SW480 (cell line): ENCODE results near the gene MSMO1.

Experiments
- DNase-seq: peaks from one replicate; pipeline ENCODE4 v3.0.0-alpha.2; 2016; ENCODE audit warnings: low spot score

MSMO1 gene

DNA sequence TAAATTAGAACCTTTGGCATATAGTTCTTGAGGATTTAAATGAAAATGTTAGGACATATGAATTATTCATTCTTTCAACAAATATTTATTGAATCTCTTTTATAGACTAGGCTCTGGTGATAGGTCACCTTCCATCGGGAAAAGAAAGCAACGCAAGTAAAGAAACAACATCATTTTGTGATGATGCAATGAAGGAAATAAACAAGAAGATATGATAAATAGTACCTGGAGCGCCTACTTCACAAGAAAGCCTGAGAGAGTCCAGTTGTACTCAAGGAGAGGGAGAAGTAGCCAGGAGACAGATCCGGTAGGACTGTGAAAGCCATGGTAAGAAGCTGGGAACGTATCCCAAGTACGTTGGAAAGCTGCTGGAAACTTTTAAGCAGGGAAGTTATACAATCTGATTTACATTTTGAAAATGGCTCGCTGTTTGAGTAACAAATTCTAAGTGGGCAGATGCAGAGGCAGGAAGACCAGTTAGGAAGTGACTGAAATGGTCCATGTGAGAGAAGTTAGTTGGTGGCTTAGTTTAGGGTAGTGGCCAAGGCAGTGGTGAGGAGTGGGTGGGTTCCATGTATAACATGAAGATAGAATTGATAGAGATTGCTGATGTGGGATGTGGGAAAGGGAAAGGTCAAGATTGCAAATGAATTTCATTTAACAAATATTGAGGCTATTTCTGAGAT lies 33.7 kb downstream of the MSMO1 start:
- DNase-seq = no peak

DNA sequence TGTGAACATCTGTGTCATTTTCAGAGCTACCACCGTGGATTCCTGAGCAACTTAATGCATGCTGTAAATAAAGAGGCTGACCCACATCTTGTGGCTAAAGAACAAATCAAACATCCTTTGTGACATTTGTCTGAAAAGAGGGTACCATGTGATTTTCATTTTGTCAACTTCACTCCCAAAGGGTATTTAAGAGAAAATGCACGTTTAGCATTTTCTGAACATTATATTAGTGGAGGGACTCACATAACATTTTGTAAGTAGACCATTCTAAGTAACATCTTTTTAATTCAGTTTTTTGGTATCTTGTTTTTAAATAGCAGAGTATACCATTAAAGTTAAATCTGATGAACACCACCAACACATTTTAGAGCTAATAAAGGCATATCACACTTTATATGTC lies 34.3 kb downstream of the MSMO1 start:
- DNase-seq = no peak

DNA sequence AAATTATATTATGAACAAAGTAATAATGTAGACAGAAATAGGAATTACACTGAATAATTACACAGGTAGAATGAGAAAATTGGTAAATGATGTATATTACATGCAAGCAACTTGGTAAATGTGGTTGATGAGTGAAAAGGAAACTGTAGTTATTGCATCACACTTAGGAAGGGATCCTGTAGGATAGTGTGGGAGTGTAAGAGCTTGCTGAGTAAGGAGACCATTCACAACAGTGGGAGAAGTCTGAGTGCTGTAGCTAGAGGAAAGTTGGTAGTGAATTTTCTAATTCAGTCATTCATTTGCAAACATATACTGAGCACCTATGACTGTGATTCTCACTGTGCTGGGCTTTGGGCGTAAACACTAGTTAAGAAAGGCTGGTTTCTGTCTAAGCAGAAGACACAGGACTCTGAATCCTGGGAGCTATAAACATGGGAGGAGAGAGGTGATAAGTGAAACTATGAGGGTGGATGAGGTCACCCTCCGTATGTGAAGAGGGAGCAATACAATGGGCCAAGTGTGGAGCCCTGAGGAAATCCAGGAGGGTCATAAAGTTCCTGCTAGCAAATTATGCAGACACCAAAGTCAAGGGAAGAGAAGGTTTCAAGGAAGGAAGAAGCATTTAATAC lies 37.1 kb downstream of the MSMO1 start:
- DNase-seq = peak; percentile 16

DNA sequence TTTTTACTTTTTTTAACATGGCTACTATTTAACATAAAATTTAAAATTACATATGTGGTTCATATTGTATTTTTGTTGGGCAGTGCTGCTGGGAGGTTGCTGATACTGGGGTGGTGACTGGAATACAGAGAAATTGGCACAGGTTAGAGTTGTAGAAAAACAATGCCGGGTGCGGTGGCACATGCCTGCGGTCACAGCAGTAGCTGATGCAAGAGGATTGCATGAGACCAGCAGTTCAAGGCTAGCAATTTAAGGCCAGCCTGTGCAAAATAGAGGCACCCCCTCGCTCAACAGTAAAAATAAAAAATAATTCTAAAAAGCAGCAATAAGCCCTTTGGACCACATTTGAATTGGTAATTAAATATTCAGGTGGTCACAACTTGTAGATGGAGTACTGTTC lies 39.6 kb downstream of the MSMO1 start:
- peak; percentile 25 for DNase-seq

- DNase-seq = no peak
These were observed 40.6 kb downstream of the MSMO1 start for GRCh38 chr4:165368114-165368513.

DNA sequence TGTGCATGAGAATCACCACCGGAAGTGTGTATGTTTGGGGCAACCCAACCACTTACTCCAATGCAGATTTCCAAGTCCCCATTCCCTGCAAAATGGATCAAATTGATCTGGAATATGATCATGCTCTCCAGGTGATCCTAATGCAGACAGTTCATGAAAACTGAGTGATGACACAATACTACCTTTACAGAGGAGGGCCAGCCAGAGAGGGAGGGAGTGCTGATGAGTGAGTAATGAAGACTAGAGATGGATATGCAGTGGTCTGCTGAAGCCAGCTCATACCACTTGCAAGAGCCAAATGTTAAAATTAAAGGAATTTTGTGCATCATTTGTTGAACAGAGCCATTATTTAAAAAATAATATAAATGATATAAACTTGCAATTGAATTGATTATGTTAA lies 41.1 kb downstream of the MSMO1 start:
- DNase-seq = no peak

DNA sequence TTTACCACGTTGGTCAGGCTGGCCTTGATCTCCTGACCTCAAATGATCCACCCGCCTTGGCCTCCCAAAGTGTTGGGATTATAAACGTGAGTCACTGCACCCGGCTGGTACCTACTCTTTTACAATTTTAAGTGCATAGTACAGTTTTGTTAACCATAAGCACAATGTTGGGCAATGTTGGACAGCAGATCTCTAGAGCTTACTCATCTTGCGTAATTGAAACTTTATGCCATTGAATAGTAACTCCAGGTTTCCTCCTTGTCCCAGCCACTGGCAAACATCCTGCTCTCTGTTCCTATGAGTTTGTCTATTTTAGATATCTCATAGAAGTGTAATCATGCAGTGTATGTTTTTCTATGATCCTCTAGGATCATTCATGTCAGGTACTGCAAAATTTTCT lies 42.1 kb downstream of the MSMO1 start:
- DNase-seq = peak; percentile 28

DNA sequence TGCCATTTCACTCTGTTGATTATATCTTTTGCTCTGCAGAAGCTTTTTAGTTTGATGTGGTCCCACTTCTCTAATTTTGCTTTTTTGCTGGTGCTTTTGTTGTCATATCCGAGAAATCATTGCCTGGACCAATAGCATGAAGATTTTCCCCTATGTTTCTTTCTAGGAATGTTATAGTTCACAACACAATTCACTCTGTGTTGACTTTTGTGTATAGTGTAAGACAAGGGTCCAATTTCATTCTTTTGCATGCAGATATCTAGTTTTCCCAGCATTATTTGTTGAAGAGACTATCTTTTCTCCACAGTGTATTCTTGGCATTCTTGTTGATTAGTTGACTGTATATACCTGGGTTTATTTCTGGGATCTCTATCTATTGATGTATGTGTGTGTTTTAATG lies 43.1 kb downstream of the MSMO1 start:
- DNase-seq = no peak

DNA sequence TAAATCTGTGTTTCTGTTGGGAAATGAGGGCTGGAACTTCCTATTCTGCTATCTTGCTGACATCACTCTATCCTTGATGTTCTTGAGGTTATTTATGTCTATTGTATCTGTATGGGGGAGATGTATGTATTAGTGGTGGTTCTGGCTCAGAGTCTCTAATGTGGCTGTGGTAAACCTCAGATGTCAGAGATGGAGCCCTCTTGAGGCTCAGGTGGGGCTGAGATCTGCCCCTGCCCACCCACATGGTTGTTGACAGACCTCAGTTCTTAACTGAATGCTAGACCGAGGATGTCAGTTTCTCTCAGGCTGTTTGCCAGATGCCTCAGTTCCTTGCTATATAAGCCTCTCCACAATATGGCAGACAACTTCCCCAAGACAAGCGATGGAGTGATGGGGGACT lies 48.0 kb downstream of the MSMO1 start:
- DNase-seq = no peak

- no peak for DNase-seq
These were observed 50.9 kb downstream of the MSMO1 start for GRCh38 chr4:165378398-165378744.

DNA sequence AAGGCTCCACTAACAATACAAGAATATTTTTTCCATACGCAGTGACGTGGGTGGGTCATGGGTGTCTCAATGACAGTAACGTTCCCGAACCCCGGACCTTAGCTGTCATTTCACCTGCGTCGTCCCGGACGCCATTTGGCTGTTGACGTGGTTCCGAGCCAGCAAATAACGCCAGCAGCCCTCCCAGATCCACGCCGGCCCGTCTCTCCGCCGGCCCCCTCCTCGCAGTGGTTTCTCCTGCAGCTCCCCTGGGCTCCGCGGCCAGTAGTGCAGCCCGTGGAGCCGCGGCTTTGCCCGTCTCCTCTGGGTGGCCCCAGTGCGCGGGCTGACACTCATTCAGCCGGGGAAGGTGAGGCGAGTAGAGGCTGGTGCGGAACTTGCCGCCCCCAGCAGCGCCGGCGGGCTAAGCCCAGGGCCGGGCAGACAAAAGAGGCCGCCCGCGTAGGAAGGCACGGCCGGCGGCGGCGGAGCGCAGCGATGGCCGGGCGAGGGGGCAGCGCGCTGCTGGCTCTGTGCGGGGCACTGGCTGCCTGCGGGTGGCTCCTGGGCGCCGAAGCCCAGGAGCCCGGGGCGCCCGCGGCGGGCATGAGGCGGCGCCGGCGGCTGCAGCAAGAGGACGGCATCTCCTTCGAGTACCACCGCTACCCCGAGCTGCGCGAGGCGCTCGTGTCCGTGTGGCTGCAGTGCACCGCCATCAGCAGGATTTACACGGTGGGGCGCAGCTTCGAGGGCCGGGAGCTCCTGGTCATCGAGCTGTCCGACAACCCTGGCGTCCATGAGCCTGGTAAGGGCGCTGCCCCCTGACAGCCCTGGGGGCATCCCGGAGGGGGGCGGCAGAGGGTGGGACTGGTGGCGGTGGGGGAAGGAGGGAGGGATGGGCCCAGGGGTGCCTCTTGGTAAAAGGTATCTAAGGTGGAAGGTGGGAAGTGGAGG lies 51.5 kb downstream of the MSMO1 start, which contains the start of gene CPE:
Gene CPE (plus strand): TSS at position 264 of the 933 bp plus-strand sequence. CDS start 214 bp downstream, at position 478.
- DNase-seq = peak; percentile 69

GRCh38 chr4:165379678-165380064 lies 52.2 kb downstream of the MSMO1 start:
- no peak for DNase-seq

DNA sequence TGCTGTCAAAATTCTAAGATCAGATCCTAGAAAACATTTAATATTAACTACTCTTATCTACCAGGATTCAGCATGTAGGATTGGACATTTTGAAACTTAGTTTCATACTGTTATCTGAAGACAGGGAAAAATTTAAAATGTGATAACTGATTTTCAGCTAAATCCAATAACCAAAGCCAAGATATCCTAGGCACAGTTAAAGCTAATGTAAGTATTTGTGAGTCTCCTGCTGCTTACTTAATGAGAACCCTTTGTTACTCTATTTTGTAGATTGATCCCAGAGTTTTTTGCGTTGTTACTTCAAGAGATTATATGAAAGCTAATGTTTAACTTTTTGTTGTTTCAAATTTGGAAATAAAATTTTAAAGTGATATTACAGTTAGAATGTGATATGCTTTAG lies 53.3 kb downstream of the MSMO1 start:
- DNase-seq = no peak

- no peak for DNase-seq
These were observed 54.4 kb downstream of the MSMO1 start for GRCh38 chr4:165381821-165382373.

GRCh38 chr4:165382640-165383039 lies 55.2 kb downstream of the MSMO1 start:
- no peak for DNase-seq

DNA sequence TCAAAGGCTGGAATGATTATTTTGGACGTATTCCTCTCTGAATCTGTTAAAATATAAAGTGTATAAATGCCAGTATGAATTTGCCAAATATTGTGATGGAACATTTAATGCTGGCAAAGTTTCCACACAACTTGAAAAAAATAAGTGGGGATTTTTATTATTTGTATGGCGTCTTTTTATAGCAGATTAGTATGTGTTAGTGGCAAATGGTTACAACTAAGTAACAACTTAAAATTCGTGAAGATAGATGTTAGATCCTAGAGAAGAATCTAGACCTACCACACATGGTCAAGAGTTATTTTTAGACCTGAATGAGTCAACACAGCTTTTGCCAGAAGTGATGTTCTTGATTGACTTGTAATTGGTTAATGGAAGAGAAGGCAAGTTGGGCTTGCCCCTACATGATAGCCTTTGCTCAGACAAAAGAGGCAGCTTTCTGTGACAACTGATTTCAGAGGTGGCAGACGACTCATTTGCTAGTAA lies 56.2 kb downstream of the MSMO1 start:
- no peak for DNase-seq

- DNase-seq = no peak
These were observed 56.7 kb downstream of the MSMO1 start for GRCh38 chr4:165384186-165384585.

DNA sequence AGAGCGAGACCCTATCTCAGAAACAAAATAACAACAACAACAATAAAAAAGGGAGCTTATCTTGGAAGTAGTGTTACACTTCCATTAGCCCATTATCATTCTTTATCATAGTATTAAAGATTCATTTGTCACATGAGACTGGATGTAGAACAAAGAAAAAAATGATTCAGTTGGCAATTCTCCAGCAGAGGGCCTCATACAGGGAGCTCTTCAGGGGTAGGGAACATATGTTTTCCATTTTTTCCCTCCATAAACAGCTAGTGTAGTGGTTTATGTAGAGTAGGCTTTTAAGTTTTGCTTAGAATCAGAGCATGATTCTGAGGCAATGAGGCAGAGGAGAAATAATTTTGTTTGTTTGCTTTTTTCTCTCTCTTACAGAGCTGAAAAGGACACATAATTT lies 57.1 kb downstream of the MSMO1 start:
- DNase-seq = peak; percentile 7

- no peak for DNase-seq
These were observed 57.7 kb downstream of the MSMO1 start for GRCh38 chr4:165385126-165385525.

GRCh38 chr4:165386328-165386727 lies 58.9 kb downstream of the MSMO1 start:
- no peak for DNase-seq

GRCh38 chr4:165388756-165389155 lies 61.3 kb downstream of the MSMO1 start:
- no peak for DNase-seq
